GM12878 (cell line): ENCODE results near the gene BRME1. TPM values are rescaled to one million over a fixed set of nuclear protein-coding genes. Genes with fewer than 3 reads are reported as not detected.

Experiments used
- BCL11A ChIP-seq: IDR thresholded peaks from 2 replicates; pipeline ENCODE4 v1.6.1; 2011; ENCODE audit warnings: low read depth, low read length
- CBX5 ChIP-seq: sonication (generic); IDR thresholded peaks from 2 replicates; pipeline ENCODE4 v1.6.1; 2016; ENCODE audit warnings: low read depth, moderate library complexity, mild to moderate bottlenecking, inconsistent platforms
- DPF2 ChIP-seq: fragments of 450-650 bp; IDR thresholded peaks from 2 replicates; pipeline ENCODE4 v1.6.1; 2017; ENCODE audit warnings: mild to moderate bottlenecking
- FOS ChIP-seq: IDR thresholded peaks from 3 replicates; pipeline ENCODE4 v1.6.1; 2011; ENCODE audit warnings: borderline replicate concordance; ENCODE audit not compliant: insufficient read length; ENCODE audit errors: extremely low read depth
- MYC ChIP-seq: IDR thresholded peaks from 2 replicates; pipeline ENCODE4 v1.6.1; 2011; ENCODE audit warnings: mild to moderate bottlenecking, low read length, moderate library complexity, inconsistent platforms; ENCODE audit not compliant: insufficient read depth, insufficient replicate concordance, insufficient read length, severe bottlenecking
- NFYA ChIP-seq: IDR thresholded peaks from 2 replicates; pipeline ENCODE4 v1.6.1; 2011; ENCODE audit warnings: low read depth, mild to moderate bottlenecking, low read length, improper control_type of control experiment, borderline replicate concordance
- NRF1 ChIP-seq: conservative IDR thresholded peaks from 2 replicates; pipeline ENCODE4 v1.6.1; 2011; ENCODE audit warnings: mild to moderate bottlenecking, low read depth, low read length, improper control_type of control experiment
- RELA ChIP-seq: fragments of 450-650 bp; IDR thresholded peaks from 2 replicates; pipeline ENCODE4 v1.8.0; 2014; ENCODE audit warnings: borderline replicate concordance; ENCODE audit not compliant: partially characterized antibody
- SMAD1 ChIP-seq: fragments of 450-650 bp; IDR thresholded peaks from 2 replicates; pipeline ENCODE4 v1.6.1; 2018; ENCODE audit warnings: mild to moderate bottlenecking, low read depth; ENCODE audit not compliant: partially characterized antibody
- SPI1 ChIP-seq: IDR thresholded peaks from 2 replicates; pipeline ENCODE4 v1.6.1; 2011; ENCODE audit warnings: low read depth, mild to moderate bottlenecking, low read length, moderate library complexity, borderline replicate concordance; ENCODE audit not compliant: insufficient read depth
- ZNF622 ChIP-seq: fragments of 450-650 bp; IDR thresholded peaks from 2 replicates; pipeline ENCODE4 v1.6.1; 2017; ENCODE audit warnings: mild to moderate bottlenecking, inconsistent platforms
- polyA plus RNA-seq, 11 experiments: library from polyadenylated mRNA; depleted of rRNA in 4 of 11; unstranded in 6 of 11; stranded (reverse) in 5 of 11; fragments of >200 nt; fragmentation: Nextera tagmentation in 4 of 11; fragmentation: Illumina TruSeq in 1 of 11; extraction: Ambion mirVana in 4 of 11; extraction: Trizol in 1 of 11; gene quantifications; 1 replicate in 1 of 11; 2 replicates in 10 of 11; pipeline versions ENCODE4 v1.2.1 to v1.2.3, GENCODE V29; 2011 to 2016; ENCODE audit warnings: inconsistent platforms in 2 of 11, missing spikeins in 2 of 11, low read depth in 1 of 11
- total RNA-seq, 4 experiments: library from RNA; depleted of rRNA in 3 of 4; stranded (reverse); fragments of >200 nt in 3 of 4; fragmentation: Illumina TruSeq in 1 of 4; extraction: Trizol in 1 of 4; gene quantifications; 2 replicates each; pipeline versions ENCODE4 v1.2.1 to v1.2.3, GENCODE V29; 2013 to 2021
- TF ChIP-seq, protein P1 (sequence below): IDR thresholded peaks from 2 replicates; pipeline ENCODE4 v1.6.1; 2012; ENCODE audit warnings: low read depth, low read length, improper control_type of control experiment
- TF ChIP-seq, protein P2 (sequence below): fragments of 450-650 bp; IDR thresholded peaks from 2 replicates; pipeline ENCODE4 v1.6.1; 2018; ENCODE audit warnings: mild to moderate bottlenecking, low read depth, moderate library complexity; ENCODE audit not compliant: partially characterized antibody
- TF ChIP-seq, protein P3 (sequence below): fragments of 450-650 bp; conservative IDR thresholded peaks from 2 replicates; pipeline ENCODE4 v1.6.1; 2017; ENCODE audit warnings: mild to moderate bottlenecking, moderate library complexity
- TF ChIP-seq, protein P4 (sequence below): fragments of 450-650 bp; IDR thresholded peaks from 2 replicates; pipeline ENCODE4 v1.6.1; 2017; ENCODE audit warnings: low read depth, mild to moderate bottlenecking, moderate library complexity
- TF ChIP-seq, protein P5 (sequence below): IDR thresholded peaks from 2 replicates; pipeline ENCODE4 v1.6.1; 2011; ENCODE audit warnings: low read depth, low read length, improper control_type of control experiment, borderline replicate concordance

The BRME1 gene
- total and polyA plus RNA-seq, 10 of the 15 experiments (the other 5 are each of a cell fraction or from before 2014, with no cell fraction given): 0.07 to 2.2 (median 1.1) TPM; not detected in 1

DNA sequence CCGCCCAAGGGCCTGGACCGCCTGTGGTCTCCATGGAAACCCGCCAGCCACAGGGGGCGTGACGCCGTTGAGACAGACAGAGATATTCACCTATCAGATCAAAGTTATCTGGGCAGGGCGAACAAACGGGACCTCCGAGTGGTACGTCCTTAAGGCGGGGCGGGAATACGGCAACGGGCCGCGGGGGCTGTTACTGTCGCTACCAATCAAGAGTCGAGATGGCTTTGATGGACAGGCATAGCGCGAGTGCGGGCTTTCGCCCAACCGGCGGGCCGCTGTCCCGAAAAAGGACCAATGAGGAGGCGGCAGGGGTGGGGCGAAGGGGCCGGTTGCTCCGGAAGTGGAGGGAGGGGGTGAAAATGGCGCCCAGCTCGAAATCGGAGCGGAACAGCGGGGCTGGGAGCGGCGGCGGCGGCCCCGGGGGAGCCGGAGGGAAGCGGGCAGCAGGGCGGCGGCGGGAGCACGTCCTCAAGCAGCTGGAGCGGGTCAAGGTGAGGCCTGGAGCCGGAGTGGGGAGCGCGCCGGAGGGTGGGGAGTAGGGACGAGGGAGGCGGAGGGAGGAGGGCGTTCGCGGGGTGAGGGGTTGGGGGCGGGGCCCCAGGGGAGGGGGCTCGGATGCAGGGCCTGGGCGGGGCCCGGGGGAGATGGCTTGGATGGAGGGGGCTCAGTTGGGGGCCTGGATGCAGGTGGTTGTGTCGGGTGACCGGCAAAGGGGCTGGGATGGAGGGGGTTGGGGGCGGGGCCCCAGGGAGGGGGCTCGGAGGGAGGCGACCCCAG is 46.4 kb upstream of the BRME1 start, which contains the start of gene DCAF15 (continued):
- TF ChIP-seq SPI1 (peak; percentile 2; the same call in 1 of the 2 replicates), SMAD1 (no peak), DPF2 (peak; percentile 100), CBX5 (no peak), FOS (peak; percentile 88), ZNF622 (no peak), RELA (no peak), NRF1 (no peak), BCL11A (no peak), NFYA (peak; percentile 54; the same call in 1 of the 2 replicates), MYC (no peak)
- TF ChIP-seq, protein P1, sequence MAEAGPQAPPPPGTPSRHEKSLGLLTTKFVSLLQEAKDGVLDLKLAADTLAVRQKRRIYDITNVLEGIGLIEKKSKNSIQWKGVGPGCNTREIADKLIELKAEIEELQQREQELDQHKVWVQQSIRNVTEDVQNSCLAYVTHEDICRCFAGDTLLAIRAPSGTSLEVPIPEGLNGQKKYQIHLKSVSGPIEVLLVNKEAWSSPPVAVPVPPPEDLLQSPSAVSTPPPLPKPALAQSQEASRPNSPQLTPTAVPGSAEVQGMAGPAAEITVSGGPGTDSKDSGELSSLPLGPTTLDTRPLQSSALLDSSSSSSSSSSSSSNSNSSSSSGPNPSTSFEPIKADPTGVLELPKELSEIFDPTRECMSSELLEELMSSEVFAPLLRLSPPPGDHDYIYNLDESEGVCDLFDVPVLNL: peak; percentile 62
- TF ChIP-seq, protein P2, sequence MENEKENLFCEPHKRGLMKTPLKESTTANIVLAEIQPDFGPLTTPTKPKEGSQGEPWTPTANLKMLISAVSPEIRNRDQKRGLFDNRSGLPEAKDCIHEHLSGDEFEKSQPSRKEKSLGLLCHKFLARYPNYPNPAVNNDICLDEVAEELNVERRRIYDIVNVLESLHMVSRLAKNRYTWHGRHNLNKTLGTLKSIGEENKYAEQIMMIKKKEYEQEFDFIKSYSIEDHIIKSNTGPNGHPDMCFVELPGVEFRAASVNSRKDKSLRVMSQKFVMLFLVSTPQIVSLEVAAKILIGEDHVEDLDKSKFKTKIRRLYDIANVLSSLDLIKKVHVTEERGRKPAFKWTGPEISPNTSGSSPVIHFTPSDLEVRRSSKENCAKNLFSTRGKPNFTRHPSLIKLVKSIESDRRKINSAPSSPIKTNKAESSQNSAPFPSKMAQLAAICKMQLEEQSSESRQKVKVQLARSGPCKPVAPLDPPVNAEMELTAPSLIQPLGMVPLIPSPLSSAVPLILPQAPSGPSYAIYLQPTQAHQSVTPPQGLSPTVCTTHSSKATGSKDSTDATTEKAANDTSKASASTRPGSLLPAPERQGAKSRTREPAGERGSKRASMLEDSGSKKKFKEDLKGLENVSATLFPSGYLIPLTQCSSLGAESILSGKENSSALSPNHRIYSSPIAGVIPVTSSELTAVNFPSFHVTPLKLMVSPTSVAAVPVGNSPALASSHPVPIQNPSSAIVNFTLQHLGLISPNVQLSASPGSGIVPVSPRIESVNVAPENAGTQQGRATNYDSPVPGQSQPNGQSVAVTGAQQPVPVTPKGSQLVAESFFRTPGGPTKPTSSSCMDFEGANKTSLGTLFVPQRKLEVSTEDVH: no peak
- TF ChIP-seq, protein P3, sequence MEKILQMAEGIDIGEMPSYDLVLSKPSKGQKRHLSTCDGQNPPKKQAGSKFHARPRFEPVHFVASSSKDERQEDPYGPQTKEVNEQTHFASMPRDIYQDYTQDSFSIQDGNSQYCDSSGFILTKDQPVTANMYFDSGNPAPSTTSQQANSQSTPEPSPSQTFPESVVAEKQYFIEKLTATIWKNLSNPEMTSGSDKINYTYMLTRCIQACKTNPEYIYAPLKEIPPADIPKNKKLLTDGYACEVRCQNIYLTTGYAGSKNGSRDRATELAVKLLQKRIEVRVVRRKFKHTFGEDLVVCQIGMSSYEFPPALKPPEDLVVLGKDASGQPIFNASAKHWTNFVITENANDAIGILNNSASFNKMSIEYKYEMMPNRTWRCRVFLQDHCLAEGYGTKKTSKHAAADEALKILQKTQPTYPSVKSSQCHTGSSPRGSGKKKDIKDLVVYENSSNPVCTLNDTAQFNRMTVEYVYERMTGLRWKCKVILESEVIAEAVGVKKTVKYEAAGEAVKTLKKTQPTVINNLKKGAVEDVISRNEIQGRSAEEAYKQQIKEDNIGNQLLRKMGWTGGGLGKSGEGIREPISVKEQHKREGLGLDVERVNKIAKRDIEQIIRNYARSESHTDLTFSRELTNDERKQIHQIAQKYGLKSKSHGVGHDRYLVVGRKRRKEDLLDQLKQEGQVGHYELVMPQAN: peak; percentile 90
- TF ChIP-seq, protein P4, sequence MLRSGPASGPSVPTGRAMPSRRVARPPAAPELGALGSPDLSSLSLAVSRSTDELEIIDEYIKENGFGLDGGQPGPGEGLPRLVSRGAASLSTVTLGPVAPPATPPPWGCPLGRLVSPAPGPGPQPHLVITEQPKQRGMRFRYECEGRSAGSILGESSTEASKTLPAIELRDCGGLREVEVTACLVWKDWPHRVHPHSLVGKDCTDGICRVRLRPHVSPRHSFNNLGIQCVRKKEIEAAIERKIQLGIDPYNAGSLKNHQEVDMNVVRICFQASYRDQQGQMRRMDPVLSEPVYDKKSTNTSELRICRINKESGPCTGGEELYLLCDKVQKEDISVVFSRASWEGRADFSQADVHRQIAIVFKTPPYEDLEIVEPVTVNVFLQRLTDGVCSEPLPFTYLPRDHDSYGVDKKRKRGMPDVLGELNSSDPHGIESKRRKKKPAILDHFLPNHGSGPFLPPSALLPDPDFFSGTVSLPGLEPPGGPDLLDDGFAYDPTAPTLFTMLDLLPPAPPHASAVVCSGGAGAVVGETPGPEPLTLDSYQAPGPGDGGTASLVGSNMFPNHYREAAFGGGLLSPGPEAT: no peak; the same call in 1 of the 2 replicates
- TF ChIP-seq, protein P5, sequence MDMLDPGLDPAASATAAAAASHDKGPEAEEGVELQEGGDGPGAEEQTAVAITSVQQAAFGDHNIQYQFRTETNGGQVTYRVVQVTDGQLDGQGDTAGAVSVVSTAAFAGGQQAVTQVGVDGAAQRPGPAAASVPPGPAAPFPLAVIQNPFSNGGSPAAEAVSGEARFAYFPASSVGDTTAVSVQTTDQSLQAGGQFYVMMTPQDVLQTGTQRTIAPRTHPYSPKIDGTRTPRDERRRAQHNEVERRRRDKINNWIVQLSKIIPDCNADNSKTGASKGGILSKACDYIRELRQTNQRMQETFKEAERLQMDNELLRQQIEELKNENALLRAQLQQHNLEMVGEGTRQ: no peak
